ENCODE measurements around the gene XCL1. TPM values are rescaled to one million over a fixed set of nuclear protein-coding genes. Genes with fewer than 3 reads are reported as not detected.

Gene XCL1
- total and polyA plus RNA-seq, 2 of the 13 experiments (the other 11 are each of a cell fraction or from before 2014, with no cell fraction given) = 2.5 to 7.6 TPM

DNA sequence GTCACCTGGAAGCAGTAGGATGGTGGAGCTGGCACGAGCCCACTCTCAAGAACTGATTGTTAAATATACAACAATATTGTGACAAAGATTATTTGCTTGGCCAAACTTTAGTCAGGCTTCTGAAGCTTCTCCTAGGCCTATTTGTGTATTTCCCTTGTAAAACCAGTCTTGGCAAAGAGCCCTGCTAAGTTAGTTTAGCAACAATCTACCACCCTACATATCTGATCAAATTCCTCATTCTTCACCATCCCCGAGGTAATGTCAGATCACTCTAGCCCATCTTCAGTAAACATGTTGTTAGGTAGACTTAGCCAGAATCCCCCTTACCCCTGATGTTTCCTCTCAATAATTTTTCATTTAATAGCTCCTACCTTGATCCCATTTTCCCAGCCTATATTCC, 39.6 kb downstream of the XCL1 start (continued):
- TF ChIP-seq, protein P1, sequence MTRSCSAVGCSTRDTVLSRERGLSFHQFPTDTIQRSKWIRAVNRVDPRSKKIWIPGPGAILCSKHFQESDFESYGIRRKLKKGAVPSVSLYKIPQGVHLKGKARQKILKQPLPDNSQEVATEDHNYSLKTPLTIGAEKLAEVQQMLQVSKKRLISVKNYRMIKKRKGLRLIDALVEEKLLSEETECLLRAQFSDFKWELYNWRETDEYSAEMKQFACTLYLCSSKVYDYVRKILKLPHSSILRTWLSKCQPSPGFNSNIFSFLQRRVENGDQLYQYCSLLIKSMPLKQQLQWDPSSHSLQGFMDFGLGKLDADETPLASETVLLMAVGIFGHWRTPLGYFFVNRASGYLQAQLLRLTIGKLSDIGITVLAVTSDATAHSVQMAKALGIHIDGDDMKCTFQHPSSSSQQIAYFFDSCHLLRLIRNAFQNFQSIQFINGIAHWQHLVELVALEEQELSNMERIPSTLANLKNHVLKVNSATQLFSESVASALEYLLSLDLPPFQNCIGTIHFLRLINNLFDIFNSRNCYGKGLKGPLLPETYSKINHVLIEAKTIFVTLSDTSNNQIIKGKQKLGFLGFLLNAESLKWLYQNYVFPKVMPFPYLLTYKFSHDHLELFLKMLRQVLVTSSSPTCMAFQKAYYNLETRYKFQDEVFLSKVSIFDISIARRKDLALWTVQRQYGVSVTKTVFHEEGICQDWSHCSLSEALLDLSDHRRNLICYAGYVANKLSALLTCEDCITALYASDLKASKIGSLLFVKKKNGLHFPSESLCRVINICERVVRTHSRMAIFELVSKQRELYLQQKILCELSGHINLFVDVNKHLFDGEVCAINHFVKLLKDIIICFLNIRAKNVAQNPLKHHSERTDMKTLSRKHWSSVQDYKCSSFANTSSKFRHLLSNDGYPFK (CRISPR knock-in tag; IDR thresholded peaks at IDR 0.05; ENCODE audit: borderline replicate concordance) = no peak

DNA sequence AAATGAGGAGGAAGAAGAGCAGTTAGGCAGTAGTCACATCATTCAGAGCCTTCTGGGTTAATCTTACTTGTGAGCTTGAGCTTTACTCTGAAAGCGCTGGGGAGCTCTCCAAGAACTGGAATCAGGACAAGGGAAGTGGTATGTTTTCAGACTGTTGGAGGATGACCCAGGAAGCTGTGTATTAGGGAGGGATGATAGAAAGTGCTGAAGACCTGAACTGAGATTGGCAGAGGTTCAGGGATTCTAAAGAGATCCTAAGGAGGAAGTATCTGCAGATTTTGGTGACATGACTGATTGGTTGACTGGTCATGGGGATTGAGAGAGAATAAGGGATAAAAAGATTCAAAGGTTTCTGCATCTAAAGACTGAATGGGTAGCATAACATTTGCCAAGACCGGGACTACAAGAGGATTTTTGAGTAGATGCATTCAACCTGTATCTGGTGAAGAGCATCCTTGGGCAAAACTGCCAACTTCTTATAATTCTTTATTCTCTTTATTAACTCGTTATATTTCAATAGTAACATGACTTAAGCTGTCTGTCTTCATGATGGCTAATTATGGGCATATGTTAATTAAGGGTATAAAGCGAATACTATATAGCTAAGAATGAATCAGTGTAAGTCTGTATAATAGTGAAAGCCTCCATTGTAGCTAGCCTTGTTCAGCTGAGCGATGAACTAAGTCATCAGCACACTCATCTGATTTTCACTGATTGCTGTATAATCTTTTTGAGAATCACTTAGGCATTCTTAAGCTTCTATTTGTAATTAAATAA, 41.8 kb downstream of the XCL1 start:
- Histone ChIP-seq H4K20me1 (ENCODE audit: insufficient read depth, low read length) (no peaks in the 10 kb centered on the region), H3K4me2 (ENCODE audit: low read depth, low read length) (no peak overlapping the region), H3K79me2 (ENCODE audit: insufficient read depth, low read length) (no peaks in the 10 kb centered on the region), H3K36me3 (replicated peaks in 1 of 2; ENCODE audit: control insufficient read depth in 1 of 2, insufficient read depth in 2 of 2, low read length in 2 of 2) (no peaks in the 10 kb centered on the region), H3K4me1 (ENCODE audit: insufficient read depth, low read length) (no peaks in the 10 kb centered on the region), H2AFZ (ENCODE audit: low read length) (no peak overlapping the region), H3K9ac (ENCODE audit: insufficient read depth, low read depth, low read length) (no peak overlapping the region), H3K4me3 (replicated peaks in 1 of 3; ENCODE audit: insufficient read depth in 1 of 3, low read depth in 2 of 3, low read length in 3 of 3) (no peak overlapping the region), H3K27ac (ENCODE audit: extremely low read length, insufficient read depth, low read length) (no peak overlapping the region), H3K9me3 (ENCODE audit: low read length) (no peaks in the 10 kb centered on the region), H3K27me3 (ENCODE audit: control insufficient read depth in 1 of 2, insufficient read depth in 2 of 2, low read length in 2 of 2) (peaks cover 0 to 2% of the 10 kb centered on the region in 2 experiments; a peak in 4 of 5 replicates)
- WGBS (ENCODE audit: low lambda C conversion rate) = 18% methylated on average over 5 of the region's 5 CpGs
- DNase-seq (ENCODE audit: low spot score) (no peak), ATAC-seq (no peak), FAIRE-seq (no peak)
- in situ Hi-C loops (cut with HindIII; ENCODE audit: extremely low pct_ligation_motif_present, low pct_unique_long_range_greater_than_20kb) (no loop called here), intact Hi-C loops (cut with micrococcal nuclease; ENCODE audit: unreplicated experiment) (no loop called here)
- ChIA-PET CTCF (ENCODE audit: low intra/inter-chr PET ratio, low total read pairs) (no interaction called here), POLR2A (no interaction called here)
- BruUV-seq (replicated peaks) = no TSS peak
- TF ChIP-seq ZNF543 (CRISPR knock-in tag; IDR thresholded peaks at IDR 0.05) (no peak), ARHGAP35 (CRISPR knock-in tag; IDR thresholded peaks at IDR 0.05; ENCODE audit: borderline replicate concordance) (no peak), HIVEP1 (CRISPR knock-in tag; IDR thresholded peaks at IDR 0.05) (no peak), ZNF782 (CRISPR knock-in tag; IDR thresholded peaks at IDR 0.05; ENCODE audit: borderline replicate concordance) (no peak), ZNF160 (CRISPR knock-in tag; IDR thresholded peaks at IDR 0.05) (no peak), TGIF2 (CRISPR knock-in tag; IDR thresholded peaks at IDR 0.05) (no peak)
- TF ChIP-seq, protein P2, sequence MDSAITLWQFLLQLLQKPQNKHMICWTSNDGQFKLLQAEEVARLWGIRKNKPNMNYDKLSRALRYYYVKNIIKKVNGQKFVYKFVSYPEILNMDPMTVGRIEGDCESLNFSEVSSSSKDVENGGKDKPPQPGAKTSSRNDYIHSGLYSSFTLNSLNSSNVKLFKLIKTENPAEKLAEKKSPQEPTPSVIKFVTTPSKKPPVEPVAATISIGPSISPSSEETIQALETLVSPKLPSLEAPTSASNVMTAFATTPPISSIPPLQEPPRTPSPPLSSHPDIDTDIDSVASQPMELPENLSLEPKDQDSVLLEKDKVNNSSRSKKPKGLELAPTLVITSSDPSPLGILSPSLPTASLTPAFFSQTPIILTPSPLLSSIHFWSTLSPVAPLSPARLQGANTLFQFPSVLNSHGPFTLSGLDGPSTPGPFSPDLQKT (CRISPR knock-in tag; IDR thresholded peaks at IDR 0.05; ENCODE audit: borderline replicate concordance) = no peak
- TF ChIP-seq, protein P3, sequence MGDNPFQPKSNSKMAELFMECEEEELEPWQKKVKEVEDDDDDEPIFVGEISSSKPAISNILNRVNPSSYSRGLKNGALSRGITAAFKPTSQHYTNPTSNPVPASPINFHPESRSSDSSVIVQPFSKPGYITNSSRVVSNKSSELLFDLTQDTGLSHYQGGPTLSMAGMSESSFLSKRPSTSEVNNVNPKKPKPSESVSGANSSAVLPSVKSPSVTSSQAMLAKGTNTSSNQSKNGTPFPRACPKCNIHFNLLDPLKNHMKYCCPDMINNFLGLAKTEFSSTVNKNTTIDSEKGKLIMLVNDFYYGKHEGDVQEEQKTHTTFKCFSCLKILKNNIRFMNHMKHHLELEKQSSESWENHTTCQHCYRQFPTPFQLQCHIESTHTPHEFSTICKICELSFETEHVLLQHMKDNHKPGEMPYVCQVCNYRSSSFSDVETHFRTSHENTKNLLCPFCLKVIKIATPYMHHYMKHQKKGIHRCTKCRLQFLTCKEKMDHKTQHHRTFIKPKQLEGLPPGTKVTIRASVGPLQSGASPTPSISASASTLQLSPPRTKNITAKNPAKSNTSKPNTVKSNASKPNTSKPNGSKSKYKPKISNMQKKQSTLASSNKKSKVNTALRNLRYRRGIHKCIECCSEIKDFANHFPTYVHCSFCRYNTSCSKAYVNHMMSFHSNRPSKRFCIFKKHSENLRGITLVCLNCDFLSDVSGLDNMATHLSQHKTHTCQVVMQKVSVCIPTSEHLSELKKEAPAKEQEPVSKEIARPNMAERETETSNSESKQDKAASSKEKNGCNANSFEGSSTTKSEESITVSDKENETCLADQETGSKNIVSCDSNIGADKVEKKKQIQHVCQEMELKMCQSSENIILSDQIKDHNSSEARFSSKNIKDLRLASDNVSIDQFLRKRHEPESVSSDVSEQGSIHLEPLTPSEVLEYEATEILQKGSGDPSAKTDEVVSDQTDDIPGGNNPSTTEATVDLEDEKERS (CRISPR knock-in tag; IDR thresholded peaks at IDR 0.05) = no peak
